Activated CD8-positive, alpha-beta T cell treated with anti-CD3 and anti-CD28 coated beads for 36 hours (primary cell): ENCODE results near the gene SMPD3. TPM values are rescaled to one million over a fixed set of nuclear protein-coding genes. Genes with fewer than 3 reads are reported as not detected.

ENCODE experiments used
- ATAC-seq: fragments of 200-7000 bp; cut with Tn5 transposase; one replicate; pipeline ENCODE4 v1.10.0; 2021; ENCODE audit warnings: mild to moderate bottlenecking, moderate library complexity
- CTCF ChIA-PET: fragments of 350-600 bp; sonication (Branson Sonifier 250); formaldehyde crosslinking; loops from one replicate; lab custom pipeline; 2021; ENCODE audit warnings: antibody characterized with exemption; lab: Charles Lee
- POLR2A ChIA-PET: fragments of 350-600 bp; sonication (Branson Sonifier 250); formaldehyde crosslinking; loops from one replicate; lab custom pipeline; 2021; ENCODE audit warnings: antibody characterized with exemption; lab: Charles Lee
- DNase-seq: peaks from one replicate; pipeline ENCODE4 v3.0.0-alpha.2; 2020
- H3K27ac Mint-ChIP-seq: one replicate; pipeline ENCODE4 v1.8.0; 2021; ENCODE audit warnings: mild to moderate bottlenecking, mixed read lengths
- H3K27me3 Mint-ChIP-seq: one replicate; pipeline ENCODE4 v1.8.0; 2021; ENCODE audit warnings: mixed read lengths
- H3K36me3 Mint-ChIP-seq: one replicate; pipeline ENCODE4 v1.8.0; 2021; ENCODE audit warnings: low read depth, mixed read lengths
- H3K4me1 Mint-ChIP-seq: one replicate; pipeline ENCODE4 v1.8.0; 2021; ENCODE audit warnings: low read depth, mixed read lengths
- H3K4me3 Mint-ChIP-seq: one replicate; pipeline ENCODE4 v1.8.0; 2021; ENCODE audit warnings: mild to moderate bottlenecking, moderate library complexity, mixed read lengths
- H3K9me3 Mint-ChIP-seq: one replicate; pipeline ENCODE4 v1.8.0; 2021; ENCODE audit warnings: mixed read lengths
- intact Hi-C: fragments of 100-400 bp; cut with micrococcal nuclease; formaldehyde crosslinking; loops from one replicate; pipeline ENCODE4 v1.10.0; 2022
- total RNA-seq, 2 experiments: library from RNA; stranded (reverse); gene quantifications; one replicate each; pipeline ENCODE4 v1.2.3, GENCODE V29; 2021
- TF ChIP-seq, protein P1 (sequence below): fragments of 200-600 bp; IDR thresholded peaks from one replicate; pipeline ENCODE4 v1.8.0; 2022; ENCODE audit warnings: antibody characterized with exemption, mild to moderate bottlenecking

The SMPD3 gene
- total RNA-seq, 2 experiments from 2014 or later, result 0.16 to 0.63 TPM

DNA sequence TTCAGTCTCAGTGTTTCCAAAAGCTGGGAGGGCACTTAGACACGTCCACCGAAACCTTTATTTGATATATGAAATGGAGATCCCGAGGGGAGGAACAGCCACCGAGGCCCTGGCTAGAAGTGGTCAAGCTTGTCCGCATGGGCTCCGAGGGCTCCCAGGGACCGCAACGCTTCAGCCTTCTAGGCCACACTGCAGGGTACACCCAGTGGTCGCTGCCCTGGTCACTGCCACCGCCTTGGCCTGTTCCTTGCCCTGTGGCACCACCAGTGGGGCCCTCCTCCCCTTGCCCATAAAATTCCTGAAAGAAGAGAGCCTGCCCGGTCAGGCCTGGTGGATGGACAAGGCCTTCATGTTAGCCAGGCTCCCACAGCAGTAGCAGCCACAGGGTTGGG is 43.8 kb upstream of the SMPD3 start:
- ChIA-PET CTCF (no interaction called here), POLR2A (interaction anchor here (0.6 kb wide), 1 partner anchor 131 kb away, joined by 3 read pairs; no protein-coding TSS in a partner anchor)
- Mint-ChIP-seq H3K4me3 (no peak overlapping the region), H3K9me3 (no peaks in the 10 kb centered on the region), H3K27ac (no peak overlapping the region), H3K4me1 (no peaks in the 10 kb centered on the region), H3K27me3 (no peaks in the 10 kb centered on the region), H3K36me3 (no peaks in the 10 kb centered on the region)
- DNase-seq (no peak), ATAC-seq (no peak)
- TF ChIP-seq, protein P1, sequence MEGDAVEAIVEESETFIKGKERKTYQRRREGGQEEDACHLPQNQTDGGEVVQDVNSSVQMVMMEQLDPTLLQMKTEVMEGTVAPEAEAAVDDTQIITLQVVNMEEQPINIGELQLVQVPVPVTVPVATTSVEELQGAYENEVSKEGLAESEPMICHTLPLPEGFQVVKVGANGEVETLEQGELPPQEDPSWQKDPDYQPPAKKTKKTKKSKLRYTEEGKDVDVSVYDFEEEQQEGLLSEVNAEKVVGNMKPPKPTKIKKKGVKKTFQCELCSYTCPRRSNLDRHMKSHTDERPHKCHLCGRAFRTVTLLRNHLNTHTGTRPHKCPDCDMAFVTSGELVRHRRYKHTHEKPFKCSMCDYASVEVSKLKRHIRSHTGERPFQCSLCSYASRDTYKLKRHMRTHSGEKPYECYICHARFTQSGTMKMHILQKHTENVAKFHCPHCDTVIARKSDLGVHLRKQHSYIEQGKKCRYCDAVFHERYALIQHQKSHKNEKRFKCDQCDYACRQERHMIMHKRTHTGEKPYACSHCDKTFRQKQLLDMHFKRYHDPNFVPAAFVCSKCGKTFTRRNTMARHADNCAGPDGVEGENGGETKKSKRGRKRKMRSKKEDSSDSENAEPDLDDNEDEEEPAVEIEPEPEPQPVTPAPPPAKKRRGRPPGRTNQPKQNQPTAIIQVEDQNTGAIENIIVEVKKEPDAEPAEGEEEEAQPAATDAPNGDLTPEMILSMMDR, result no peak
- intact Hi-C loops, result no loop called here

DNA sequence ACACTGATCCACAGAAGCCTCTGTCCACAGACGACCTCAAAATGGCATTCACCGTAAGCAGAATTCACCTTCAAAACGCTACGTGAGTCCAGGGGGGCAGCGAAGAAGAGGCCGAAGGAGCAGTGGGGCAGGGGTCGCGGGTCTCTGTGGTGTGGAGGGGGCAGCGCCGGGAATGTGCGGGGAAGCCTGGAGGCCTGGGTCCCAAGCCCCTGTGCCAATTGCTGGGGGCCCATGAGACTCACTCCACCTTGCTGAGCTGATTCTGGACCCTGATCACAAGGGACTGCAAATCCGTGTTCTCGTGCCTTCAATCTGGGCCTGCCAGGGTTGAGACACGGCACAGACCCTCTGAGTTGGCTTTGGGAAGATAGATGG is 43.3 kb upstream of the SMPD3 start:
- CTCF ChIA-PET, result no interaction called here
- no peaks in the 10 kb centered on the region for H3K4me1 Mint-ChIP-seq

DNA sequence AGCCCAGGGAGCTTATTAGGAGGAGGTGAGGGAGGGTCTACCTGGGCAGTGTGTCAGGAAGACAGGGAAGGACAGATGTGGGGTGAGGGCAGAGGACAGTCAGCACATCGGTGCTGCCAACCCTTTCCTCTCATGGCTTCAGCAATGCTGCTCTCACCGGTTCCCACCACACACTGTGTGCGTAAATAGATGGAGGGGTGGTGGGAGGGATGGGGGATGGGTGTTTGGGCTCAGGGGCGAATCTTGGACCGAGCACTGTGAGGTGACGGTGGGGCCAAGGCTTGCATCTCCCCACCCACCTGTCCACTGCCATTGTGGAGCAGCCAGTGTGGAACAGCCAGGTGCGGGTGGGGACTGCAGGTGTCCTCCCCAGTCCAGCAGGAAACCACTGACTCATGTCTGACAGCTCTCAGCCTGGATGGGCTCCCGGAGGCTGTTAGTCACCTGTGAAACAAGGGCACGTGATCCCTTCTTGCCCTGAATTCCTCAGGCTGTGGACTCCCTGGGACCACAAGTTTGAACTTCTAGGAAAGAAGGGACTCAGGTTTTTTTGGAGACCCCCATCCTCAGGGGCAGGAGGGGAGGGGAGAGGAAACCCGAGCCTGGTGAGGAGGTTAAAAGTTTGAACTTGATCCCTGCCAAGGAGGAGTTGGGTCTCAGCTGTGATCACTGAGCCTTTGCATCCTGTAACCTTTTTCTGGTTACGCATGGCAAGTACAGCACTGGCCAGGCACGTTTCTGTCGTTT is 42.7 kb upstream of the SMPD3 start:
- ChIA-PET CTCF (no interaction called here), POLR2A (no interaction called here)
- no peaks in the 10 kb centered on the region for H3K36me3 Mint-ChIP-seq
- DNase-seq (no peak), ATAC-seq (peak; percentile 24)
- intact Hi-C loops, result no loop called here
- TF ChIP-seq, protein P1, result no peak
- H3K9me3 Mint-ChIP-seq, result no peaks in the 10 kb centered on the region
- H3K4me1 Mint-ChIP-seq, result no peaks in the 10 kb centered on the region
- H3K27me3 Mint-ChIP-seq, result no peaks in the 10 kb centered on the region
- H3K27ac Mint-ChIP-seq, result no peak overlapping the region
- no peak overlapping the region for H3K4me3 Mint-ChIP-seq

More for the DNA sequence above, 43.3 kb upstream of the SMPD3 start:
- no peak overlapping the region for H3K27ac Mint-ChIP-seq
- no peaks in the 10 kb centered on the region for H3K9me3 Mint-ChIP-seq
- ATAC-seq (no peak), DNase-seq (no peak)
- TF ChIP-seq, protein P1, result no peak
- POLR2A ChIA-PET, result interaction anchor here (0.6 kb wide), 1 partner anchor 130 kb away, joined by 3 read pairs; no protein-coding TSS in a partner anchor
- no peak overlapping the region for H3K4me3 Mint-ChIP-seq
- no peaks in the 10 kb centered on the region for H3K27me3 Mint-ChIP-seq
- intact Hi-C loops, result no loop called here
- no peaks in the 10 kb centered on the region for H3K36me3 Mint-ChIP-seq

DNA sequence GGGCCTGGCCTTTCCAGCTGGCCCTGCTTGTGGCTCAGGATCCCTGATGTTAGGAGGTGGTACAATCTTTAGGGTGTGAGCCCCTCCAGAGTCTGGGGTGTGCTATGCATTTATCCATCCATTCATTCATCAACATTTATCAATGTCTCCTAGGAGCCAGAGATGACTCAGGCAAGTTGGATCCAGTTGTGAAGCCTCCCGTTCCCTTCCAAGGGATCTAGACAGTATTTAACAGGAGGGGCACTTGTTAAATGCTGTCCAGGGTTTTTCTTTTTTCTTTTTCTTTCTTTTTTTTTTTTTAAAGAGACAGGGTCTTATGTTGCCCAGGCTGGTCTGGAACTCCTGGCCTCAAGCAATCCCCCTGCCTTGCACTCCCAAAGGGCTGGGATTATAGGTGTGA is 42.0 kb upstream of the SMPD3 start:
- ATAC-seq (no peak), DNase-seq (no peak)
- ChIA-PET CTCF (interaction anchor here (1.2 kb wide), 1 partner anchor 94 kb away, joined by 3 read pairs; no protein-coding TSS in a partner anchor), POLR2A (no interaction called here)
- TF ChIP-seq, protein P1, result no peak
- intact Hi-C loops, result no loop called here
- Mint-ChIP-seq H3K27me3 (no peaks in the 10 kb centered on the region), H3K27ac (no peak overlapping the region), H3K9me3 (no peaks in the 10 kb centered on the region), H3K36me3 (no peaks in the 10 kb centered on the region), H3K4me3 (no peak overlapping the region), H3K4me1 (no peaks in the 10 kb centered on the region)

DNA sequence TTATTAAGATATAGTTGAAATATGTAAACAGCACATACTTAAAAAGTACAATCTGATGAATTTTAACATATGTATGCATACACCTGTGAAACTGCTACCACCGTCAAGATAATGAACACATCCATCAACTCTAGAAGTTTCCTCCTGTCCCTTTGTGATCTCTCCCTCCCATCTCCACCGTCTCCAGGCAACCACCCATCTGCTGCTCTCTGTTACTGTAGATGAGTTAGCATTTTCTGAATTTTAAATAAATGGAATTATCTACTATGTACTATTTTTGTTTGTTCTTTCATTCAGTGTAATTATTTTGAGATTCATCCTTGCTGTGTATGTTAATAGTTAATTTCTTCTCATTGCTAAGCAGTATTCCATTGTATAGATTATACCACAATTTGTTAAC is 40.2 kb upstream of the SMPD3 start:
- Mint-ChIP-seq H3K27me3 (no peaks in the 10 kb centered on the region), H3K4me3 (no peak overlapping the region), H3K27ac (no peak overlapping the region), H3K4me1 (no peaks in the 10 kb centered on the region), H3K36me3 (no peaks in the 10 kb centered on the region), H3K9me3 (no peaks in the 10 kb centered on the region)
- POLR2A ChIA-PET, result interaction anchor here (1.0 kb wide), 1 partner anchor 24 kb away, joined by 3 read pairs; no protein-coding TSS in a partner anchor
- DNase-seq (no peak), ATAC-seq (no peak)
- TF ChIP-seq, protein P1, result no peak
- intact Hi-C loops, result no loop called here
- CTCF ChIA-PET, result interaction anchor here (1.0 kb wide), 1 partner anchor 93 kb away, joined by 3 read pairs; no protein-coding TSS in a partner anchor
